LNCAP (cell line): ENCODE data around the gene FAM107B.

Experiments
- TF ChIP-seq, protein P1 (sequence below): fragments of 450-650 bp; IDR thresholded peaks from 2 replicates; pipeline ENCODE4 v1.5.1; 2017; ENCODE audit warnings: mild to moderate bottlenecking

The FAM107B gene

GRCh38 chr10:14554491-14555205 is 220.0 kb downstream of the FAM107B start:
- TF ChIP-seq, protein P1, sequence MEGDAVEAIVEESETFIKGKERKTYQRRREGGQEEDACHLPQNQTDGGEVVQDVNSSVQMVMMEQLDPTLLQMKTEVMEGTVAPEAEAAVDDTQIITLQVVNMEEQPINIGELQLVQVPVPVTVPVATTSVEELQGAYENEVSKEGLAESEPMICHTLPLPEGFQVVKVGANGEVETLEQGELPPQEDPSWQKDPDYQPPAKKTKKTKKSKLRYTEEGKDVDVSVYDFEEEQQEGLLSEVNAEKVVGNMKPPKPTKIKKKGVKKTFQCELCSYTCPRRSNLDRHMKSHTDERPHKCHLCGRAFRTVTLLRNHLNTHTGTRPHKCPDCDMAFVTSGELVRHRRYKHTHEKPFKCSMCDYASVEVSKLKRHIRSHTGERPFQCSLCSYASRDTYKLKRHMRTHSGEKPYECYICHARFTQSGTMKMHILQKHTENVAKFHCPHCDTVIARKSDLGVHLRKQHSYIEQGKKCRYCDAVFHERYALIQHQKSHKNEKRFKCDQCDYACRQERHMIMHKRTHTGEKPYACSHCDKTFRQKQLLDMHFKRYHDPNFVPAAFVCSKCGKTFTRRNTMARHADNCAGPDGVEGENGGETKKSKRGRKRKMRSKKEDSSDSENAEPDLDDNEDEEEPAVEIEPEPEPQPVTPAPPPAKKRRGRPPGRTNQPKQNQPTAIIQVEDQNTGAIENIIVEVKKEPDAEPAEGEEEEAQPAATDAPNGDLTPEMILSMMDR = no peak

- TF ChIP-seq, protein P1 = no peak
Observed at GRCh38 chr10:14554091-14554490, 220.6 kb downstream of the FAM107B start.

- TF ChIP-seq, protein P1 = no peak
Observed at GRCh38 chr10:14553448-14553847, 221.2 kb downstream of the FAM107B start.

DNA sequence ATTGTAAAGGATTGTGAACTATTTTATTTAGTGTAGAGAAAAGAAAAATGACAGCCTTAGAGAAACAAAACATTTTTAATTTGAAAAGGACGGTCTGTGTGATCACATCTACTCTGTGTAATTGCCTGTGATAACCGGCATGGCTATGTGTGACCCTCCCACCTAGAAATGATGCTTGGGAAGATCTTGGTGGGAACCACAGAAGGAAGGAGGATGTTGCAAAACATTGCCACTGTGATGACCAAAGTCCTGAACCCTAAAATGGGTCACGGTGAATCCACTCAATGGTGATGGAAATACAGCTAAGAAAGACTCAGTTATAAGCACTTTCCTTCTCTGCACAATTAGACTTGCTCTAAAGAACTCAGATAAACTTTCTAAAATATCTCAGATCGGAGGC is 222.7 kb downstream of the FAM107B start:
- TF ChIP-seq, protein P1 = no peak

GRCh38 chr10:14550471-14550981 is 224.2 kb downstream of the FAM107B start:
- TF ChIP-seq, protein P1 = no peak

- TF ChIP-seq, protein P1 = no peak
Observed at GRCh38 chr10:14549496-14549895, 225.2 kb downstream of the FAM107B start.

DNA sequence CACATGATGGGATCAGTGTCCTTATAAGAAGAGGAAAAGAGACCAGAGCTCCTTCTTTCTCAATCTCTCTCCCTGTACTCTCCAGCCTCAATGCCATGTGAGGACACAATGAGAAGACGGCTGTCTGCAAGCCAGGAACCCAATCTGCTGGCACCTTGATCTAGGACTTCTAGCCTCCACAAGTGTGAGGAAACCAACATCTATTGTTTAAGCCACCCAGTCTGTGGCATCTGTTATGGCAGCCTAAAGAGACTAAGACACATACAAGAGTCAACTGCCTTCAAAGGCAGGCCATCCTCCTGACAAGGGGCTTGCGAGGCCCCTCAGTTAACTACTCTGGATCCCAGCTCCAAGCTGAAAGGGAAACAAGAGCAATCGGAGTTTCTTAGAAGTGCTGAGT is 225.7 kb downstream of the FAM107B start:
- TF ChIP-seq, protein P1 = no peak
